GM12878 (cell line): Measurements from ENCODE around the gene NR1D1. TPM values are rescaled to one million over a fixed set of nuclear protein-coding genes. Genes with fewer than 3 reads are reported as not detected.

Source experiments
- ATF2 ChIP-seq: IDR thresholded peaks from 2 replicates; pipeline ENCODE4 v1.6.1; 2012; ENCODE audit warnings: low read length, inconsistent platforms
- E2F8 ChIP-seq: fragments of 450-650 bp; IDR thresholded peaks from 2 replicates; pipeline ENCODE4 v1.6.1; 2018; ENCODE audit warnings: mild to moderate bottlenecking, low read depth, moderate library complexity; ENCODE audit not compliant: partially characterized antibody
- FOXK2 ChIP-seq: fragments of 450-650 bp; IDR thresholded peaks from 2 replicates; pipeline ENCODE4 v1.6.1; 2017; ENCODE audit warnings: mild to moderate bottlenecking, moderate library complexity
- GABPA ChIP-seq: IDR thresholded peaks from 2 replicates; pipeline ENCODE4 v1.6.1; 2014; ENCODE audit warnings: antibody characterized with exemption, low read depth, mild to moderate bottlenecking, inconsistent platforms
- GATAD2B ChIP-seq: fragments of 450-650 bp; conservative IDR thresholded peaks from 2 replicates; pipeline ENCODE4 v1.6.1; 2017; ENCODE audit warnings: low read depth, mild to moderate bottlenecking, moderate library complexity
- HCFC1 ChIP-seq: fragments of 150-350 bp; IDR thresholded peaks from 2 replicates; pipeline ENCODE4 v1.6.1; 2014; ENCODE audit warnings: low read length
- IRF3 ChIP-seq: fragments of 450-650 bp; IDR thresholded peaks from 2 replicates; pipeline ENCODE4 v1.6.1; 2014; ENCODE audit warnings: mild to moderate bottlenecking
- MAX ChIP-seq: IDR thresholded peaks from 2 replicates; pipeline ENCODE4 v1.6.1; 2012; ENCODE audit warnings: low read depth, low read length, improper control_type of control experiment
- MEF2B ChIP-seq: fragments of 450-650 bp; IDR thresholded peaks from 2 replicates; pipeline ENCODE4 v1.6.1; 2018; ENCODE audit warnings: mild to moderate bottlenecking, moderate library complexity; ENCODE audit not compliant: partially characterized antibody, poor library complexity, severe bottlenecking
- MTA2 ChIP-seq: fragments of 450-650 bp; IDR thresholded peaks from 2 replicates; pipeline ENCODE4 v1.6.1; 2016; ENCODE audit warnings: low read depth, mild to moderate bottlenecking, moderate library complexity
- MTA3 ChIP-seq: IDR thresholded peaks from 2 replicates; pipeline ENCODE4 v1.6.1; 2012; ENCODE audit warnings: low read length, inconsistent platforms, borderline replicate concordance
- MXI1 ChIP-seq: fragments of 150-350 bp; IDR thresholded peaks from 2 replicates; pipeline ENCODE4 v1.6.1; 2011; ENCODE audit warnings: low read depth, mild to moderate bottlenecking, inconsistent platforms, low read length, improper control_type of control experiment
- MYC ChIP-seq: IDR thresholded peaks from 2 replicates; pipeline ENCODE4 v1.6.1; 2011; ENCODE audit warnings: mild to moderate bottlenecking, low read length, moderate library complexity, inconsistent platforms; ENCODE audit not compliant: insufficient read depth, insufficient replicate concordance, insufficient read length, severe bottlenecking
- RAD51 ChIP-seq: fragments of 450-650 bp; IDR thresholded peaks from 2 replicates; pipeline ENCODE4 v1.6.1; 2016; ENCODE audit warnings: moderate library complexity, mild to moderate bottlenecking, inconsistent platforms
- SIN3A ChIP-seq: IDR thresholded peaks from 2 replicates; pipeline ENCODE4 v1.6.1; 2012; ENCODE audit warnings: low read depth, low read length, improper control_type of control experiment
- SREBF1 ChIP-seq: IDR thresholded peaks from 2 replicates; pipeline ENCODE4 v1.6.1; 2012; ENCODE audit warnings: mild to moderate bottlenecking, low read length
- TCF3 ChIP-seq: IDR thresholded peaks from 2 replicates; pipeline ENCODE4 v1.6.1; 2012; ENCODE audit warnings: low read depth, mild to moderate bottlenecking, low read length, borderline replicate concordance; ENCODE audit not compliant: insufficient read depth
- WRNIP1 ChIP-seq: IDR thresholded peaks from 2 replicates; pipeline ENCODE4 v1.6.1; 2011; ENCODE audit warnings: low read depth, low read length, improper control_type of control experiment, borderline replicate concordance
- ZNF592 ChIP-seq: fragments of 450-650 bp; IDR thresholded peaks from 2 replicates; pipeline ENCODE4 v1.6.1; 2017; ENCODE audit warnings: mild to moderate bottlenecking, moderate library complexity
- polyA plus RNA-seq, 11 experiments: library from polyadenylated mRNA; depleted of rRNA in 4 of 11; unstranded in 6 of 11; stranded (reverse) in 5 of 11; fragments of >200 nt; fragmentation: Nextera tagmentation in 4 of 11; fragmentation: Illumina TruSeq in 1 of 11; extraction: Ambion mirVana in 4 of 11; extraction: Trizol in 1 of 11; gene quantifications; 1 replicate in 1 of 11; 2 replicates in 10 of 11; pipeline versions ENCODE4 v1.2.1 to v1.2.3, GENCODE V29; 2011 to 2016; ENCODE audit warnings: inconsistent platforms in 2 of 11, missing spikeins in 2 of 11, low read depth in 1 of 11
- total RNA-seq, 4 experiments: library from RNA; depleted of rRNA in 3 of 4; stranded (reverse); fragments of >200 nt in 3 of 4; fragmentation: Illumina TruSeq in 1 of 4; extraction: Trizol in 1 of 4; gene quantifications; 2 replicates each; pipeline versions ENCODE4 v1.2.1 to v1.2.3, GENCODE V29; 2013 to 2021

NR1D1 gene
- total and polyA plus RNA-seq, 10 of the 15 experiments (the other 5 are each of a cell fraction or from before 2014, with no cell fraction given) = 0.10 to 3.4 (median 0.94) TPM

DNA sequence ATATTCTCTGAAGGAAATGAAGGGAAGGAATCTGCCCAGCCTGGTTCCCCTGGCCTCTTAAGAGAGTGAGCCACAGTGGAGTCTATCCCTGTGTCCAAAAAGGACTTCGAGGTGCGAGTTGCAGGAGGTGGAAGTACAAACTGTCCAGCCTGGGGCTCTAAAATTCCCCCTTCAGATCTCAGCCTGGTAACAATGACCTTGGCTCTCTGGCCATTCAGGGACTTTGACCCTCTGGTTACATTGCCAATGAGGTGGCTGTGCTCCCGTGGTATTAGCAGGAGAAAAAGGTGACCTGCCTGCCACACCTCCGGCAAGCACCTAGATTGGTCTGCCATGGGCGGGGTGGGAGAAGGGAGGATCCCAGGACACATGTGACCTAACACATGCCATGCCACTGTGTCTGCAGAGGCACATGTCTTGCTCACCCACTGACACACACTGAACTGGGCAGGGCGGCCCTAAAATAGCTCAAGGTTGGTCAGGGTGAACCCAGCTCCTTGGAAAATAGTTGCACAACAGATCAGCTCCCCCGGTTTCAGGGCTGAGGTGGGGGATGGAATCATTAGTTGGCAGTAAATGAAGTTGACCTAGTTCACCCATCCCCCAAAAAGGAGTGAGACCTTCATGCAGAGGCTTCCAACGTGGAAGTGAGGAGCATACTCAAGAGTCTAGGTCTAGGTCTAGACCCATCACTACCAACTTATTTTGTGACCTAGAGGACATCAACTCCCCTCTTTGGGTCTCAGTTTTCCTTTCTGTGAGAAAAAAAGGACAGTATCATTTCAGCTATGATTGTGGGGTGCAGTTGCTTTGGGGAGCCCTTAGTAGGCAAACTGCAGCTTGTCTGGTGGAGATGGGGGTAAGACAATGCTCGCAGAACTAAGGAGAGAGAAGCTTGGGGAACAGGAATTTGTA, 2.2 kb downstream of the NR1D1 start (continued):
- TF ChIP-seq ZNF592 (peak; percentile 85; the same call in 1 of the 2 replicates), FOXK2 (no peak), MXI1 (no peak), MTA3 (no peak), IRF3 (no peak), ATF2 (no peak), GABPA (no peak), RAD51 (peak; percentile 68), MAX (peak; percentile 48), GATAD2B (no peak), TCF3 (no peak), SREBF1 (no peak), WRNIP1 (no peak), MTA2 (no peak), HCFC1 (no peak), SIN3A (no peak), MEF2B (no peak), E2F8 (no peak), MYC (no peak)
